Right lobe of liver (tissue), 6 donors: ENCODE measurements around the gene HDAC10. TPM values are rescaled to one million over a fixed set of nuclear protein-coding genes. Genes with fewer than 3 reads are reported as not detected.

Experiments
- ATAC-seq, 4 donors: fragments of 200-7000 bp; cut with Tn5 transposase; one replicate each; pipeline ENCODE4 v1.9.1; 2020; ENCODE audit warnings: mild to moderate bottlenecking in 4 of 4, moderate library complexity in 4 of 4
- DNase-seq, 3 donors: peaks; one replicate each; pipeline ENCODE4 v3.0.0-alpha.2; 2020
- H3K27ac ChIP-seq, 3 donors: fragments of 200-600 bp; one replicate each; pipeline ENCODE4 v1.8.0; 2022
- H3K27me3 ChIP-seq, 2 donors: fragments of 200-600 bp; one replicate each; pipeline ENCODE4 v1.8.0; 2022
- H3K36me3 ChIP-seq, 4 donors: fragments of 200-600 bp; sonication (generic) in 1 of 4; one replicate each; pipeline versions ENCODE4 v1.5.1 to v1.8.0; 2017 to 2022; ENCODE audit warnings: control low read depth in 1 of 4
- H3K4me1 ChIP-seq, 4 donors: fragments of 200-600 bp; sonication (generic) in 1 of 4; one replicate each; pipeline versions ENCODE4 v1.5.1 to v1.8.0; 2017 to 2022; ENCODE audit warnings: control low read depth in 1 of 4
- H3K4me3 ChIP-seq, 3 donors: fragments of 200-600 bp; one replicate each; pipeline ENCODE4 v1.8.0; 2022
- H3K9me3 ChIP-seq, 4 donors: fragments of 200-600 bp; sonication (generic) in 1 of 4; one replicate each; pipeline versions ENCODE4 v1.5.1 to v1.8.0; 2017 to 2022; ENCODE audit warnings: control low read depth in 1 of 4
- CTCF ChIP-seq, 4 donors: fragments of 200-600 bp in 3 of 4; fragments of 450-650 bp in 1 of 4; IDR thresholded peaks; one replicate each; pipeline versions ENCODE4 v1.5.1 to v1.8.0; 2016 to 2022; ENCODE audit warnings: antibody characterized with exemption in 4 of 4, mild to moderate bottlenecking in 2 of 4
- POLR2A ChIP-seq: fragments of 450-650 bp; IDR thresholded peaks from one replicate; pipeline ENCODE4 v1.6.1; 2017; ENCODE audit warnings: antibody characterized with exemption, mild to moderate bottlenecking
- WGBS: methylation state at CpG from one replicate; pipeline ENCODE4 v1.1.6; 2018; ENCODE audit warnings: low coverage, low lambda C conversion rate; ENCODE audit not compliant: insufficient coverage; ENCODE audit errors: missing lambda C conversion rate; 5-methylcytosine and 5-hydroxymethylcytosine counted together
- intact Hi-C, 2 donors: fragments of 100-400 bp; cut with DNase I; formaldehyde crosslinking; loops; one replicate each; pipeline versions ENCODE4 v1.11.2 to v1.14.1; 2022
- total RNA-seq, 6 experiments: library from RNA; depleted of rRNA in 2 of 6; stranded (reverse); fragments of >200 nt in 2 of 6; fragmentation: NEBNext Ultra II Directional in 3 of 6; extraction: Animal tissue kit (Norgen Biotek cat#: 25700) in 3 of 6; gene quantifications; one replicate each; pipeline versions ENCODE4 v1.1.0 to v1.2.4, GENCODE V29; 2016 to 2023
- donor health status: DM: no; HTN: yes; CAD: no.
- donor health status: DM: no; HTN: no; CAD: no.
- donor health status: DM: no; HTN: no; CAD: no.
- donor health status: DM: no; HTN: yes; CAD: no.
- donor health status: DM: no; HTN: yes; CAD: no.

Gene HDAC10
- total RNA-seq, 6 experiments from 2014 or later = 19.6 to 30.5 (median 23.0) TPM

GRCh38 chr22:50218153-50218995, 32.7 kb downstream of the HDAC10 start:
- peak in 2 of 3 donors; percentile 51 to 73 for DNase-seq
- Histone ChIP-seq H3K4me1 (peaks cover 0 to 4% (median 2%) of the 10 kb centered on the region in 4 donors), H3K9me3 (no peaks in the 10 kb centered on the region), H3K27ac (no peak overlapping the region), H3K27me3 (no peaks in the 10 kb centered on the region), H3K36me3 (peaks cover 5 to 82% (median 28%) of the 10 kb centered on the region in 4 donors), H3K4me3 (no peak overlapping the region)
- peak; percentile 3 to 29 (median 8) for ATAC-seq
- TF ChIP-seq POLR2A = no peak
- TF ChIP-seq CTCF (IDR thresholded peaks at IDR 0.05) = no peak
- WGBS = no CpG with 5 or more reads among the region's 43 CpGs
- intact Hi-C loops = no loop called here

- intact Hi-C loops = no loop called here
- no peak overlapping the region for H3K4me3 ChIP-seq
- no peak overlapping the region for H3K27ac ChIP-seq
- DNase-seq = peak in 1 of 3 donors; percentile 20
- TF ChIP-seq CTCF (IDR thresholded peaks at IDR 0.05) (no peak), POLR2A (no peak)
- H3K9me3 ChIP-seq = no peaks in the 10 kb centered on the region
- H3K36me3 ChIP-seq = peaks cover 6 to 82% (median 32%) of the 10 kb centered on the region in 4 donors
- WGBS = no CpG with 5 or more reads among the region's 21 CpGs
- H3K4me1 ChIP-seq = peaks cover 0 to 4% (median 2%) of the 10 kb centered on the region in 4 donors
- ATAC-seq = no peak
- H3K27me3 ChIP-seq = no peaks in the 10 kb centered on the region
These were observed 33.4 kb downstream of the HDAC10 start for GRCh38 chr22:50217543-50218152.

- peak in 2 of 3 donors; percentile 35 to 58 for DNase-seq
- no peak for ATAC-seq
- Histone ChIP-seq H3K9me3 (no peaks in the 10 kb centered on the region), H3K36me3 (peaks cover 6 to 83% (median 31%) of the 10 kb centered on the region in 4 donors), H3K27ac (no peak overlapping the region), H3K4me3 (no peak overlapping the region), H3K4me1 (peaks cover 0 to 4% (median 2%) of the 10 kb centered on the region in 4 donors), H3K27me3 (no peaks in the 10 kb centered on the region)
- intact Hi-C loops = no loop called here
- whole genome bisulfite sequencing = 89% methylated on average over 10 of the region's 57 CpGs
- TF ChIP-seq CTCF (IDR thresholded peaks at IDR 0.05) (no peak), POLR2A (no peak)
These were observed 34.2 kb downstream of the HDAC10 start for GRCh38 chr22:50216684-50217520.

GRCh38 chr22:50216055-50216683, 34.9 kb downstream of the HDAC10 start:
- intact Hi-C loops = no loop called here
- TF ChIP-seq CTCF (IDR thresholded peaks at IDR 0.05) = no peak
- WGBS = 89% methylated on average over 3 of the region's 15 CpGs

More at GRCh38 chr22:50216055-50216683, 34.9 kb downstream of the HDAC10 start:
- H3K9me3 ChIP-seq = no peaks in the 10 kb centered on the region
- no peak overlapping the region for H3K27ac ChIP-seq
- peaks cover 6 to 84% (median 34%) of the 10 kb centered on the region in 4 donors for H3K36me3 ChIP-seq
- DNase-seq (peak in 1 of 3 donors; percentile 29), ATAC-seq (no peak)
- no peak overlapping the region for H3K4me3 ChIP-seq
- H3K4me1 ChIP-seq = peaks cover 0 to 4% (median 2%) of the 10 kb centered on the region in 4 donors
- H3K27me3 ChIP-seq = no peaks in the 10 kb centered on the region
